ENCODE results near the gene MMS22L. TPM values are rescaled to one million over a fixed set of nuclear protein-coding genes. Genes with fewer than 3 reads are reported as not detected.

MMS22L gene
- total RNA-seq, 1 experiment from 2014 or later: 28.2 TPM

DNA sequence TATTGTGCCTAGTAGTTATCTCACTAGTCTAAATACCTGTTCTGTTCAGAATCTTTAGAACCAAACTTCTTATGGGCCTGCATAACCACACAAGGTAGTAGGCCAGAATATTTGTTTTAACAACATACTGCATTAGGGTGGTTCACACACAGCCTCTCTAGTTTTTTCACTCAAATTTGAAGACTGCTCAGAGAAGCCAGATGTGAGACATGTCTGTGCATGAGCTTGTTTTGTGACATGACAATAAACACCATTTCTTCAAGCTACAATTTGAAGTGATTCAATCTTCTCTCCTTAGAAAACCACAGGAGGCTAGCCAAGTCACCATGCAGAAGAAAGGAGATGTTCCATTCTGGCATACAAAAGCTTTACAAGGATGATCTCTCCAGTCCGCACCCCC, 135.6 kb downstream of the MMS22L start:
- DNase-seq (ENCODE audit: low spot score): no peak

DNA sequence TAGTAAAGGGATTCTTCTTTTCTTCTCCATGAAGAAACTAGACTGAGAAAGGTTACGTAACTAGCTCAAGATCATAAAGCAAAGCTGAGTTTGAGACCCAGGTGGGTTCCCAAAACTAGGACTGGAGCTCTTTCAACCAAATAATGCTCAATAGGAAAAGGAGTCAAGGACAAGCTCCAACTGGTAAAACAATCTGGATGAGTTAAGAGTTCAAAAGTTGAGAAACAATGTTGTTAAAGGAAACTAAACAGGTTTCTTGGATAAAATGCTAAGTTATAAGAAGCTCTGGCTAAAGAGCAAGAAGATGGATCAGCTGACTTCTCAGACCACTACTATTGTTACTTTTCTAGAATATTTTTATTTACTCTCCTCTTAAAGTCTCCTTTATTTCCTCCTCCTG, 137.3 kb downstream of the MMS22L start:
- DNase-seq (ENCODE audit: low spot score): no peak

- no peak for DNase-seq (ENCODE audit: low spot score)
These were observed 141.3 kb downstream of the MMS22L start for GRCh38 chr6:97141756-97142155.

DNA sequence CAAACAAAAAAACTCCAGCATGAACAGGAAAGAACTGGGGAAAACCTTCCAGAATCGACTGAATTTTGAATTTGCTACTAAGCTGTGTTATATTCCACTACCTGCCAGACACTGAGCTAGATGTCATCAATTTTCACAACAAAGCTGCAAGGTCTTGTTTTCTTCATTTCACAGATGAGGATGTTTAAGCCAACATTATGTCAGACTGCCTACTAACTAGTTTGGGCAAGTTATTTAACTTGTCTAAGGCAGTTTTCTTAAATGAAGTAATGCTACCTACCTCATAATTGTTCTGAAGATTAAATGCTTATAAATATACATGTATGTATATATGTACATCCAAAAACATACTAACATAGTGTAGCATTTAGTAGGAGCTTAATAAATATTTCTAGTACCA, 144.4 kb downstream of the MMS22L start:
- DNase-seq (ENCODE audit: low spot score): no peak

GRCh38 chr6:97136626-97137358, 146.2 kb downstream of the MMS22L start:
- no peak for DNase-seq (ENCODE audit: low spot score)

- no peak for DNase-seq (ENCODE audit: low spot score)
These were observed 149.9 kb downstream of the MMS22L start for GRCh38 chr6:97133067-97133466.

- no peak for DNase-seq (ENCODE audit: low spot score)
These were observed 153.9 kb downstream of the MMS22L start for GRCh38 chr6:97129106-97129505.

GRCh38 chr6:97128507-97128906, 154.5 kb downstream of the MMS22L start:
- no peak for DNase-seq (ENCODE audit: low spot score)

- DNase-seq (ENCODE audit: low spot score): no peak
These were observed 159.4 kb downstream of the MMS22L start for GRCh38 chr6:97123652-97124051.

DNA sequence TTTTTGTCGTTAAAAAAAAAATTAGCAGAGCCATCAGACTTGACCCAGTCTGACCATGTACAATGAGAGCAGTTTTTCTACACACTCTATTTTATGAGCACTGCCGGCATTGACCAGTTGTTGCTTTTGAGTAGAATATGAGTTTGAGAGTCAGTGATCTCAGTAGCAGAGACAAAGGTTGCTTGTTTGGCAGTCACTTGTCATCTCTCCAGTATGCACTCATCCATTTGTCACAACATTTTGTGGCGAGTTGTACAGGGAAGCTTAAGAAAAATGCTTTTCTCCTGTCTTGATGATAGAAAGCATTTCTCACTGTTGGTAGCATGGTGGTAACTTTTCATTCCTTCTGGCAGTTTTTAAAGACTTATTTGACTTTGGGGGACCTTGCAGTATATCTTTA, 159.9 kb downstream of the MMS22L start:
- DNase-seq (ENCODE audit: low spot score): no peak

DNA sequence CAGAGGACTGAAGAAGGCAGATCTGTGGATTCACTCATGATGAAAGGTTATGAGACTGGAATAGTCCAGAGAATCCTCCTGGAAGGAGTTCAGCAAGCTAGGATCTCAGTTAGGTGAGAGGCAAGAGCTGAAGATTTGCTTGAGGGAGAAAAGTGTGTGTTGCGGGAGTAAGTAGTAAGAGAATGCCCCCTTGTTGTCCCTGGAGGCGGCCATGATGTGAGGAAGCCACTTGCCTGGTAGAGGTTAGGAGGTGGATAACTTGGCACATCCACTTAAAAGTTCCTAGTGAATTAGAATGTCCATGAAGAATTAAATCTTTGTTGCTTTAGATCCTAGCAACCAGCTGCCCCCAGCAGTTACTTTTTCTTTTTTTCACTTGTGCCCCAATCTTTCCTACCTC, 162.5 kb downstream of the MMS22L start:
- no peak for DNase-seq (ENCODE audit: low spot score)

DNA sequence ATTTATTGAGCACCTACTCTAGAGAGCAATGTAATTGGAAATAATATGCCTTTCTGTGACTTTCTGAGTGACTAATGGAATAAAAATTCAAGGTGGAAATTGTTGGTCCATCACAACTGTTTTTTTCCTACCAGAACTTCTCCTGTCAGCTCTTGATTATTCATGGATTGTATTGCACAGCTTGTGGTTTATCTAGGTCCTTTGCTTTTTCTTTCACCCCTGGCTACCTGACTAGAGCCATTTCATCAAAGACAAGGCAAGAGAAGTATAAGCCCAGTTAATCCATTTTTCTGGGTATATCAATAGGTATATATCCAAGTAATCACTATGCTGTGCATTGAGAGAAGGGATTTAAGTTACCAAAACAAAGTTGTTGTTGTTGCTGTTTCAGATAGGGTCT, 168.4 kb downstream of the MMS22L start:
- DNase-seq (ENCODE audit: low spot score): no peak

DNA sequence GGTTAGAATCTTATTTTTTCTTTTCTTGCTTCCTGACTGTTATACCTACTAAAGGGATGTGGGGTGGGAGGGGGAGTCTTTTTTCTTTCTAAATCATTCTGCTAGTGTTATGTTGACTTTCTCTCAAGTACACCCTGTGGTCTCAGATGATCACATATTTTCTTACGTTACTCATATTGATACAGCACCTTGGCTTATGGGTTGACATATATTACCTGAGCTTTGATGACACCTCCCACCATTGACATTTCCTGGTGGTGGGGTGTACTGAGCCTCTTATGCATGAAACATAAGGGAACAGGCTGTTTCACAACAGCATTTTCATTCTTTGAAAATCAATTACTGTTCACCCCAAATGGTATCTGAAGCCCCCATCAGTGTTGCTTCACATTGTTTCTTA, 169.8 kb downstream of the MMS22L start:
- no peak for DNase-seq (ENCODE audit: low spot score)

GRCh38 chr6:97111243-97111642, 171.8 kb downstream of the MMS22L start:
- no peak for DNase-seq (ENCODE audit: low spot score)

GRCh38 chr6:97110626-97111025, 172.4 kb downstream of the MMS22L start:
- DNase-seq (ENCODE audit: low spot score): no peak

- no peak for DNase-seq (ENCODE audit: low spot score)
These were observed 172.9 kb downstream of the MMS22L start for GRCh38 chr6:97110149-97110548.

DNA sequence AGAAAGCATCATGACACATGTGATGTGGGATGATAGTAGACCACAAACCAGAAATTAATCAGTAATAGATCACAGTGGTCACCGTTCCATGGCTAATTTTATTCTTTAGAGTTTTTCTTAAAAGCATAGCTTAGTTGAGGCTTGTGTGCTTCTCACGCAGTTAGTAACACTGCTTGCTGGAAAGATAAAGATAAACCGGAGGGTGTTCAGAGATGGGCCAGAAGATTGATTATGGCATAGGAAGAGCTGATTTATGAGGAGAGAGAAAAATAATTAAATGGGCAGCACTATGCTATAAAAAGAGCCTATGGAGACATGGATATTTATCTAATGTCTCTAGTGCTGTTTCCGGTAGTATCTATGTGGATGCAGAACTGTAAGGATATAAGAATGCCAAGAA, 173.6 kb downstream of the MMS22L start:
- DNase-seq (ENCODE audit: low spot score): no peak

- DNase-seq (ENCODE audit: low spot score): no peak
These were observed 180.7 kb downstream of the MMS22L start for GRCh38 chr6:97102145-97102790.

GRCh38 chr6:97100696-97101095, 182.3 kb downstream of the MMS22L start:
- no peak for DNase-seq (ENCODE audit: low spot score)

GRCh38 chr6:97097068-97098047, 185.7 kb downstream of the MMS22L start:
- DNase-seq (ENCODE audit: low spot score): no peak

DNA sequence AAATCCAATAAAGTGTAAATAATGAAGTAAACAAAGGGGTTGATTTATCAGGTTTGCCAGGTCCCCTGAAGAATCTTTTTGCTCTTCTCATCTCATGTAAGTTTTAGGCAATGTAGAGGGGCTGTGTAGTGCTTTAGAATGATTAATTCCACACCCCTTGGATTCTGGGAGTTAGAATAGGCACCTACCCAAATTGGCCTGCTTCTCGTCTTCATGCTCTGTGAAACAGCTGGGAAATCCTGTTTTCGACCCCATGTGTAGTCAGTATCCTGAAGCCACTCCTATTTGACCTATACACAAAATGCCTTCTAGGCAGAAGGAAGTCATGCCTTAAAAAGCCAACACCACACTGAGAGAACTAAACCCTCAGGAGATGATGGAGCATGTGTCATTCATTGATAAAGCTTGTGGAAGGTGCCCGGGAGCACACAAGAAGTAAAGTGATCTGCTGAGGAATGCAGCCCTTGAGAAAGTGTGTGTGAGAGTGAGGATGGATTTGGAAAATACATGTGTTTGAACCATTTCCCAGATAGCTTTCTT, 187.6 kb downstream of the MMS22L start:
- DNase-seq (ENCODE audit: low spot score): no peak

GRCh38 chr6:97094376-97094775, 188.6 kb downstream of the MMS22L start:
- no peak for DNase-seq (ENCODE audit: low spot score)

All from A172 (cell line).